H1 (cell line): ENCODE measurements around the gene MS4A15. TPM values are rescaled to one million over a fixed set of nuclear protein-coding genes. Genes with fewer than 3 reads are reported as not detected.

Experiments used
- CTCF ChIA-PET: fragments of 300-600 bp; sonication (Branson Sonifier 250); formaldehyde crosslinking; loops from one replicate; lab custom pipeline; 2021; ENCODE audit not compliant: partially characterized antibody; lab: Charles Lee
- POLR2A ChIA-PET: fragments of 300-600 bp; sonication (Branson Sonifier 250); formaldehyde crosslinking; loops from one replicate; lab custom pipeline; 2021; ENCODE audit warnings: inconsistent platforms; ENCODE audit not compliant: partially characterized antibody; lab: Charles Lee
- DNase-seq, 2 experiments: peaks; one replicate each; pipeline versions ENCODE4 v3.0.0 to v3.0.0-alpha.2; 2010 to 2022; ENCODE audit warnings: low spot score in 2 of 2, low read depth in 1 of 2, mixed read lengths in 1 of 2
- FAIRE-seq: peaks from 2 replicates; lab custom pipeline; 2011; peaks lifted over from hg19 to GRCh38; lab: Jason Lieb, UNC
- H2AFZ ChIP-seq: 2 replicates; pipeline ENCODE4 v1.8.1; 2012; ENCODE audit warnings: low read length, inconsistent platforms
- H2AK5ac ChIP-seq: 2 replicates; pipeline ENCODE4 v1.6.1; 2013; ENCODE audit warnings: low read depth, low read length
- H2BK120ac ChIP-seq: replicated peaks from 2 replicates; pipeline ENCODE3; 2013; ENCODE audit warnings: low read depth, low read length, inconsistent platforms
- H2BK12ac ChIP-seq: 2 replicates; pipeline ENCODE4 v1.6.1; 2013; ENCODE audit warnings: low read depth, low read length
- H2BK15ac ChIP-seq: 2 replicates; pipeline ENCODE4 v1.6.1; 2013; ENCODE audit warnings: low read length
- H2BK20ac ChIP-seq: 2 replicates; pipeline ENCODE4 v1.6.1; 2013; ENCODE audit warnings: low read length
- H2BK5ac ChIP-seq: 2 replicates; pipeline ENCODE4 v1.6.1; 2013; ENCODE audit warnings: low read depth, low read length
- H3K14ac ChIP-seq: 2 replicates; pipeline ENCODE4 v1.6.1; 2013; ENCODE audit warnings: inconsistent platforms; ENCODE audit not compliant: insufficient read length
- H3K18ac ChIP-seq: 2 replicates; pipeline ENCODE4 v1.6.1; 2013; ENCODE audit warnings: low read length; ENCODE audit errors: extremely low read depth
- H3K23ac ChIP-seq: 2 replicates; pipeline ENCODE4 v1.6.1; 2013; ENCODE audit warnings: inconsistent platforms; ENCODE audit not compliant: insufficient read length
- H3K23me2 ChIP-seq: 2 replicates; pipeline ENCODE4 v1.6.1; 2013; ENCODE audit warnings: low read depth, low read length
- H3K27ac ChIP-seq: 2 replicates; pipeline ENCODE4 v1.6.1; 2011; ENCODE audit warnings: low read depth, low read length, inconsistent platforms
- H3K27me3 ChIP-seq, 4 experiments: replicated peaks in 1 of 4; 1 replicate in 1 of 4; 2 replicates in 3 of 4; pipeline versions ENCODE4 v1.6.1 to v1.8.1; 2011 to 2013; ENCODE audit warnings: low read length in 3 of 4, mild to moderate bottlenecking in 3 of 4, inconsistent platforms in 2 of 4, mixed read lengths in 2 of 4, moderate library complexity in 1 of 4; ENCODE audit not compliant: control insufficient read depth in 3 of 4, insufficient read depth in 3 of 4; ENCODE audit errors: extremely low read depth in 1 of 4
- H3K36me3 ChIP-seq, 4 experiments: 2 replicates each; pipeline versions ENCODE4 v1.6.1 to v1.8.1; 2011 to 2013; ENCODE audit warnings: mild to moderate bottlenecking in 4 of 4, low read length in 3 of 4, moderate library complexity in 2 of 4, control low read depth in 1 of 4, inconsistent platforms in 1 of 4; ENCODE audit not compliant: insufficient read depth in 4 of 4, control insufficient read depth in 2 of 4
- H3K4ac ChIP-seq: replicated peaks from 2 replicates; pipeline ENCODE3; 2013; ENCODE audit warnings: low read length, low read depth, mixed read lengths, inconsistent platforms; ENCODE audit not compliant: insufficient read length
- H3K4me1 ChIP-seq, 4 experiments: replicated peaks in 1 of 4; 1 replicate in 1 of 4; 2 replicates in 3 of 4; pipeline versions ENCODE4 v1.6.1 to v1.8.1; 2011 to 2013; ENCODE audit warnings: low read length in 3 of 4, inconsistent platforms in 2 of 4, mixed read lengths in 1 of 4; ENCODE audit not compliant: insufficient read depth in 4 of 4, control insufficient read depth in 3 of 4
- H3K4me2 ChIP-seq, 2 experiments: 2 replicates each; pipeline versions ENCODE4 v1.6.1 to v1.8.1; 2011 to 2013; ENCODE audit warnings: low read depth in 2 of 2, low read length in 2 of 2, control low read depth in 1 of 2, inconsistent platforms in 1 of 2, mild to moderate bottlenecking in 1 of 2; ENCODE audit not compliant: insufficient read depth in 1 of 2
- H3K4me3 ChIP-seq, 4 experiments: fragments of 200-600, 300-600 bp in 1 of 4; sonication (generic), shearing (Covaris generic), sonication (Bioruptor Twin) in 1 of 4; 2 replicates each; pipeline versions ENCODE4 v1.5.1 to v1.8.1; 2011 to 2016; ENCODE audit warnings: low read length in 4 of 4, low read depth in 3 of 4, control low read depth in 2 of 4, inconsistent platforms in 2 of 4, mild to moderate bottlenecking in 2 of 4, mixed read lengths in 1 of 4, moderate library complexity in 1 of 4; ENCODE audit not compliant: insufficient read depth in 2 of 4; ENCODE audit errors: extremely low read depth in 1 of 4
- H3K56ac ChIP-seq: replicated peaks from 2 replicates; pipeline ENCODE3; 2013; ENCODE audit warnings: low read depth, mild to moderate bottlenecking, mixed read lengths, low read length, inconsistent platforms; ENCODE audit not compliant: insufficient read length
- H3K79me1 ChIP-seq: 2 replicates; pipeline ENCODE4 v1.6.1; 2013; ENCODE audit warnings: low read depth, low read length, control low read depth
- H3K79me2 ChIP-seq, 2 experiments: 2 replicates each; pipeline versions ENCODE4 v1.6.1 to v1.8.1; 2012 to 2013; ENCODE audit warnings: low read length in 2 of 2, mild to moderate bottlenecking in 2 of 2, inconsistent platforms in 1 of 2; ENCODE audit not compliant: insufficient read depth in 2 of 2, control insufficient read depth in 1 of 2
- H3K9ac ChIP-seq, 4 experiments: replicated peaks in 1 of 4; 1 replicate in 1 of 4; 2 replicates in 3 of 4; pipeline versions ENCODE4 v1.6.1 to v1.8.1; 2011 to 2013; ENCODE audit warnings: low read depth in 3 of 4, low read length in 3 of 4, control low read depth in 2 of 4, mild to moderate bottlenecking in 2 of 4, moderate library complexity in 2 of 4, inconsistent platforms in 1 of 4; ENCODE audit errors: extremely low read depth in 1 of 4
- H3K9me3 ChIP-seq, 2 experiments: 2 replicates each; pipeline versions ENCODE4 v1.6.1 to v1.8.1; 2012 to 2013; ENCODE audit warnings: mild to moderate bottlenecking in 2 of 2, moderate library complexity in 2 of 2, control low read depth in 1 of 2, inconsistent platforms in 1 of 2, low read depth in 1 of 2, low read length in 1 of 2, mixed read lengths in 1 of 2; ENCODE audit not compliant: insufficient read depth in 2 of 2
- H4K20me1 ChIP-seq, 2 experiments: replicated peaks in 1 of 2; 2 replicates each; pipeline versions ENCODE3 to v1.8.1; 2011 to 2013; ENCODE audit warnings: inconsistent platforms in 2 of 2, low read length in 2 of 2, mild to moderate bottlenecking in 1 of 2; ENCODE audit not compliant: insufficient read depth in 2 of 2, control insufficient read depth in 1 of 2
- H4K5ac ChIP-seq: 2 replicates; pipeline ENCODE4 v1.6.1; 2013; ENCODE audit warnings: low read length, low read depth, mixed read lengths, inconsistent platforms; ENCODE audit not compliant: insufficient read length
- H4K8ac ChIP-seq: 2 replicates; pipeline ENCODE4 v1.8.0; 2013; ENCODE audit warnings: mild to moderate bottlenecking, moderate library complexity, low read length, inconsistent platforms; ENCODE audit not compliant: insufficient read depth; ENCODE audit errors: extremely low read depth
- H4K91ac ChIP-seq: replicated peaks from 2 replicates; pipeline ENCODE3; 2013; ENCODE audit warnings: low read length, mixed read lengths, inconsistent platforms; ENCODE audit not compliant: insufficient read length
- CBX5 ChIP-seq: fragments of 300-800, 300-1000 bp; sonication (generic); IDR thresholded peaks from 2 replicates; pipeline ENCODE4 v1.7.1; 2016; ENCODE audit warnings: antibody characterized with exemption, low read length, low read depth
- CHD1 ChIP-seq: IDR thresholded peaks from 2 replicates; pipeline ENCODE4 v1.6.1; 2012; ENCODE audit warnings: low read depth, low read length, improper control_type of control experiment
- CHD2 ChIP-seq: IDR thresholded peaks from 2 replicates; pipeline ENCODE4 v1.6.1; 2012; ENCODE audit warnings: low read length, improper control_type of control experiment
- CTBP2 ChIP-seq: IDR thresholded peaks from 2 replicates; pipeline ENCODE4 v1.7.0; 2011; ENCODE audit warnings: borderline replicate concordance, mild to moderate bottlenecking, moderate library complexity, mixed read lengths, low read length; ENCODE audit not compliant: insufficient read depth, insufficient read length
- JUN ChIP-seq: IDR thresholded peaks from 2 replicates; pipeline ENCODE4 v1.6.1; 2011; ENCODE audit warnings: low read depth, mild to moderate bottlenecking, improper control_type of control experiment, low read length
- MAFK ChIP-seq: IDR thresholded peaks from 2 replicates; pipeline ENCODE4 v1.6.1; 2012; ENCODE audit warnings: low read depth, mild to moderate bottlenecking, improper control_type of control experiment, low read length
- PHF8 ChIP-seq: fragments of 200-600 bp; sonication (generic); conservative IDR thresholded peaks from 2 replicates; pipeline ENCODE4 v1.7.1; 2012; ENCODE audit warnings: low read depth, mild to moderate bottlenecking, inconsistent platforms, low read length, moderate library complexity
- POLR2A ChIP-seq, 2 experiments: IDR thresholded peaks; 1 replicate in 1 of 2; 2 replicates in 1 of 2; pipeline ENCODE4 v1.6.1; 2011; ENCODE audit warnings: low read depth in 2 of 2, low read length in 2 of 2, mild to moderate bottlenecking in 2 of 2; ENCODE audit errors: control extremely low read depth in 1 of 2
- RFX5 ChIP-seq: IDR thresholded peaks from 2 replicates; pipeline ENCODE4 v1.6.1; 2011; ENCODE audit warnings: low read depth, low read length, improper control_type of control experiment, borderline replicate concordance
- SIRT6 ChIP-seq: IDR thresholded peaks from one replicate; pipeline ENCODE4 v1.7.1; 2012; ENCODE audit warnings: low read length, inconsistent platforms
- SRF ChIP-seq: IDR thresholded peaks from 2 replicates; pipeline ENCODE4 v1.6.1; 2011; ENCODE audit warnings: mild to moderate bottlenecking, low read depth, low read length, moderate library complexity
- TBP ChIP-seq: IDR thresholded peaks from 2 replicates; pipeline ENCODE4 v1.6.1; 2011; ENCODE audit warnings: low read depth, low read length, improper control_type of control experiment
- YY1 ChIP-seq: IDR thresholded peaks from 2 replicates; pipeline ENCODE4 v1.6.1; 2011; ENCODE audit warnings: low read depth, mild to moderate bottlenecking, low read length
- WGBS, 2 experiments: shearing (Covaris generic) in 1 of 2; methylation state at CpG; one replicate each; pipeline versions ENCODE4 v1.1.6 to v1.1.7; 2013 to 2015; ENCODE audit warnings: low lambda C conversion rate in 2 of 2, mixed read lengths in 2 of 2, inconsistent platforms in 1 of 2, low coverage in 1 of 2, missing lambda C conversion rate in 1 of 2; ENCODE audit not compliant: insufficient replicate concordance in 2 of 2, insufficient coverage in 1 of 2, insufficient read length in 1 of 2; ENCODE audit errors: extremely low coverage in 1 of 2, missing lambda C conversion rate in 1 of 2; 5-methylcytosine and 5-hydroxymethylcytosine counted together
- polyA plus RNA-seq, 7 experiments: library from polyadenylated mRNA; depleted of rRNA in 3 of 7; stranded (reverse) in 5 of 7; unstranded in 2 of 7; fragments of >200 nt in 5 of 7; fragments of 200-250 nt in 2 of 7; gene quantifications; 1 replicate in 5 of 7; 2 replicates in 1 of 7; 4 replicates in 1 of 7; pipeline versions ENCODE4 v1.2.1 to v1.2.3, GENCODE V29; 2011 to 2013; ENCODE audit warnings: missing spikeins in 2 of 7, mixed read lengths in 2 of 7
- total RNA-seq: library from RNA; stranded (reverse); fragmentation: NEBNext Ultra II Directional; extraction: Animal tissue kit (Norgen Biotek cat#: 25700); gene quantifications from 2 replicates; pipeline ENCODE4 v1.2.1, GENCODE V29; 2021
- TF ChIP-seq, protein P1 (sequence below): IDR thresholded peaks from 2 replicates; pipeline ENCODE4 v1.6.1; 2012; ENCODE audit warnings: inconsistent platforms

The MS4A15 gene
- total and polyA plus RNA-seq, 2 of the 8 experiments (the other 6 are each of a cell fraction or from before 2014, with no cell fraction given): 0.15 to 0.17 TPM

DNA sequence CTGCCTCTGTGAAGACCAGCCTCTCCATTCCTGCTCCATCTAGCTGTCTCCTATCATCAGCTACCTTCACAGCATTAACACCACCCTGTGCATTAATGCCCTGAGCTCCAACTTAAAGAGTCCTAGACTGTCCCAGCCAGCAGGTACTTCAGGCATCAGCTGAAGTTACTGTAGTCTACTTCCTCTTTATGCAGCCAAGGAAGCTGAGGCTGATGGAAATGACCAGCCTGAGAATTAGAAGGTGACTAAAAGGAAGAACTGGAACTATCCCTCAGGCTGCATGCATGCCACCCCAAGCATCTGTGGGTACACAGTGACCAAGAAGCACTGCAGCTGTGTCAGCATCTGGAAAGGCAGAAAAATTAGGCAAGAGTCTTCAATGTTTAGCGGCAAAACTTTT lies 56.7 kb downstream of the MS4A15 start:
- no peak for FAIRE-seq
- H4K20me1 ChIP-seq: no peaks in the 10 kb centered on the region
- H3K9me3 ChIP-seq: peaks cover 8 to 9% of the 10 kb centered on the region in 2 experiments; a peak in 3 of 4 replicates
- H3K27ac ChIP-seq: no peak overlapping the region
- no peaks in the 10 kb centered on the region for H3K79me1 ChIP-seq
- no peak overlapping the region for H3K56ac ChIP-seq
- H2BK15ac ChIP-seq: no peak overlapping the region
- no peak overlapping the region for H3K18ac ChIP-seq
- H3K9ac ChIP-seq: no peak overlapping the region
- H3K4me3 ChIP-seq: no peak overlapping the region
- H4K91ac ChIP-seq: no peak overlapping the region
- H3K23ac ChIP-seq: no peak overlapping the region
- H3K4ac ChIP-seq: no peak overlapping the region
- no peak overlapping the region for H3K14ac ChIP-seq
- ChIA-PET POLR2A (no interaction called here), CTCF (interaction anchor here (0.9 to 1.6 kb wide), 2 partner anchors 17 to 19 kb away, joined by 3 to 8 read pairs; no protein-coding TSS in a partner anchor)
- TF ChIP-seq MAFK: no peak
- no peak for TF ChIP-seq CHD1
- TF ChIP-seq CHD2: no peak
- no peak for TF ChIP-seq YY1
- no peak for TF ChIP-seq CTBP2
- TF ChIP-seq JUN: no peak
- no peak for TF ChIP-seq TBP
- TF ChIP-seq CBX5: no peak
- TF ChIP-seq, protein P1, sequence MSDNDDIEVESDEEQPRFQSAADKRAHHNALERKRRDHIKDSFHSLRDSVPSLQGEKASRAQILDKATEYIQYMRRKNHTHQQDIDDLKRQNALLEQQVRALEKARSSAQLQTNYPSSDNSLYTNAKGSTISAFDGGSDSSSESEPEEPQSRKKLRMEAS: no peak
- no peak for TF ChIP-seq PHF8
- TF ChIP-seq RFX5: no peak
- TF ChIP-seq SIRT6: no peak
- no peak for TF ChIP-seq SRF
- TF ChIP-seq POLR2A (IDR thresholded peaks at IDR 0.05; ENCODE audit: control extremely low read depth in 1 of 2, low read depth in 2 of 2, low read length in 2 of 2): no peak
- H2AK5ac ChIP-seq: no peak overlapping the region
- no peaks in the 10 kb centered on the region for H3K36me3 ChIP-seq
- H3K27me3 ChIP-seq: no peaks in the 10 kb centered on the region
- H2BK5ac ChIP-seq: no peak overlapping the region
- H2AFZ ChIP-seq: no peak overlapping the region
- no peak for DNase-seq
- WGBS, 2 experiments: 100% methylated on average over 1 of the region's 1 CpG; no CpG with 5 or more reads in 1 of the 2 experiments
- H2BK20ac ChIP-seq: no peak overlapping the region
- H2BK120ac ChIP-seq: no peak overlapping the region
- H4K8ac ChIP-seq: no peak overlapping the region
- no peak overlapping the region for H2BK12ac ChIP-seq
- H4K5ac ChIP-seq: no peak overlapping the region
- no peaks in the 10 kb centered on the region; the same call in 1 of the 2 replicates for H3K23me2 ChIP-seq
- no peak overlapping the region for H3K4me2 ChIP-seq
- H3K79me2 ChIP-seq: no peaks in the 10 kb centered on the region
- H3K4me1 ChIP-seq: no peaks in the 10 kb centered on the region; a peak in 1 of 7 replicates
